Ectodermal cell (in vitro differentiated cells): ENCODE measurements around the gene FUBP3.

Source experiments
- H3K27ac ChIP-seq: 2 replicates; pipeline ENCODE4 v1.7.0; 2013; ENCODE audit warnings: mild to moderate bottlenecking, low read depth, low read length; ENCODE audit not compliant: insufficient read depth, poor library complexity, severe bottlenecking
- H3K27me3 ChIP-seq: 2 replicates; pipeline ENCODE4 v1.7.0; 2013; ENCODE audit warnings: mild to moderate bottlenecking, low read length; ENCODE audit not compliant: insufficient read depth, control insufficient read depth, poor library complexity, severe bottlenecking
- H3K36me3 ChIP-seq: one replicate; pipeline ENCODE4 v1.7.0; 2013; ENCODE audit warnings: low read length; ENCODE audit not compliant: control insufficient read depth, insufficient read depth
- H3K4me1 ChIP-seq: one replicate; pipeline ENCODE4 v1.7.0; 2013; ENCODE audit warnings: low read length; ENCODE audit not compliant: control insufficient read depth, insufficient read depth
- H3K4me3 ChIP-seq: 2 replicates; pipeline ENCODE4 v1.7.0; 2013; ENCODE audit warnings: low read depth, low read length, control low read depth; ENCODE audit not compliant: insufficient read depth
- H3K9me3 ChIP-seq: 2 replicates; pipeline ENCODE4 v1.7.0; 2013; ENCODE audit warnings: mild to moderate bottlenecking, low read length, moderate library complexity; ENCODE audit not compliant: control insufficient read depth
- WGBS, 2 experiments: methylation state at CpG; one replicate each; pipeline ENCODE4 v1.1.7; 2013; ENCODE audit warnings: missing lambda C conversion rate in 2 of 2; 5-methylcytosine and 5-hydroxymethylcytosine counted together

FUBP3 gene

GRCh38 chr9:130640681-130641080 lies 61.3 kb downstream of the FUBP3 start:
- no peaks in the 10 kb centered on the region for H3K27me3 ChIP-seq
- no peak overlapping the region for H3K27ac ChIP-seq
- 81 to 87% methylated on average over 7 of the region's 7 CpGs for WGBS, 2 experiments
- no peaks in the 10 kb centered on the region for H3K9me3 ChIP-seq
- H3K4me3 ChIP-seq: no peak overlapping the region
- H3K36me3 ChIP-seq: peaks cover 6% of the 10 kb centered on the region
- peaks cover 3% of the 10 kb centered on the region for H3K4me1 ChIP-seq

GRCh38 chr9:130642926-130643325 lies 63.5 kb downstream of the FUBP3 start:
- Histone ChIP-seq H3K27me3 (no peaks in the 10 kb centered on the region), H3K36me3 (no peaks in the 10 kb centered on the region), H3K27ac (no peak overlapping the region), H3K4me3 (no peak overlapping the region), H3K4me1 (peaks cover 3% of the 10 kb centered on the region), H3K9me3 (no peaks in the 10 kb centered on the region)
- whole genome bisulfite sequencing, 2 experiments: 91 to 93% methylated on average over 8 of the region's 8 CpGs

GRCh38 chr9:130651221-130651620 lies 71.8 kb downstream of the FUBP3 start:
- 84 to 87% methylated on average over 15 of the region's 15 CpGs for WGBS, 2 experiments
- Histone ChIP-seq H3K4me3 (no peak overlapping the region), H3K27me3 (peaks cover 23% of the 10 kb centered on the region), H3K27ac (no peak overlapping the region), H3K9me3 (no peaks in the 10 kb centered on the region), H3K36me3 (no peaks in the 10 kb centered on the region), H3K4me1 (no peaks in the 10 kb centered on the region)

- peaks cover 28% of the 10 kb centered on the region for H3K27me3 ChIP-seq
- H3K9me3 ChIP-seq: no peaks in the 10 kb centered on the region
- H3K36me3 ChIP-seq: no peaks in the 10 kb centered on the region
- H3K4me1 ChIP-seq: no peaks in the 10 kb centered on the region
- no peak overlapping the region for H3K4me3 ChIP-seq
- 95 to 96% methylated on average over 18 of the region's 18 CpGs for WGBS, 2 experiments
- H3K27ac ChIP-seq: no peak overlapping the region
Observed at GRCh38 chr9:130651752-130652151, 72.4 kb downstream of the FUBP3 start.

- Histone ChIP-seq H3K4me1 (no peaks in the 10 kb centered on the region), H3K36me3 (no peaks in the 10 kb centered on the region), H3K9me3 (no peaks in the 10 kb centered on the region), H3K4me3 (no peak overlapping the region), H3K27ac (no peak overlapping the region), H3K27me3 (peaks cover 59% of the 10 kb centered on the region)
- WGBS, 2 experiments: 90 to 91% methylated on average over 6 of the region's 6 CpGs
Observed at GRCh38 chr9:130654879-130655278, 75.5 kb downstream of the FUBP3 start.

- no peak overlapping the region for H3K27ac ChIP-seq
- H3K27me3 ChIP-seq: peaks cover 97% of the 10 kb centered on the region
- no peaks in the 10 kb centered on the region for H3K36me3 ChIP-seq
- H3K9me3 ChIP-seq: no peaks in the 10 kb centered on the region
- peaks cover 27% of the 10 kb centered on the region for H3K4me1 ChIP-seq
- WGBS, 2 experiments: 10 to 11% methylated on average over 52 of the region's 52 CpGs
- no peak overlapping the region for H3K4me3 ChIP-seq
Observed at GRCh38 chr9:130658893-130659698, 79.7 kb downstream of the FUBP3 start.

- Histone ChIP-seq H3K4me3 (peak overlapping the region; percentile 11), H3K27ac (no peak overlapping the region), H3K4me1 (peaks cover 33% of the 10 kb centered on the region), H3K9me3 (no peaks in the 10 kb centered on the region), H3K36me3 (no peaks in the 10 kb centered on the region), H3K27me3 (peaks cover 100% of the 10 kb centered on the region)
- 1 to 2% methylated on average over 58 of the region's 58 CpGs for WGBS, 2 experiments
Observed at GRCh38 chr9:130659699-130660248, 80.4 kb downstream of the FUBP3 start.

- H3K36me3 ChIP-seq: no peaks in the 10 kb centered on the region
- no peaks in the 10 kb centered on the region for H3K9me3 ChIP-seq
- peaks cover 100% of the 10 kb centered on the region for H3K27me3 ChIP-seq
- peaks cover 33% of the 10 kb centered on the region for H3K4me1 ChIP-seq
- 1% methylated on average over 33 of the region's 33 CpGs for WGBS, 2 experiments
- H3K4me3 ChIP-seq: peak overlapping the region; percentile 35
- H3K27ac ChIP-seq: peak overlapping the region; percentile 26
Observed at GRCh38 chr9:130660326-130660682, 80.9 kb downstream of the FUBP3 start.

GRCh38 chr9:130660683-130661450 lies 81.5 kb downstream of the FUBP3 start:
- Histone ChIP-seq H3K27ac (peak overlapping the region; percentile 26), H3K27me3 (peaks cover 100% of the 10 kb centered on the region), H3K36me3 (no peaks in the 10 kb centered on the region), H3K4me3 (peak overlapping the region; percentile 35), H3K9me3 (no peaks in the 10 kb centered on the region), H3K4me1 (peaks cover 39% of the 10 kb centered on the region)
- WGBS, 2 experiments: 0 to 1% methylated on average over 82 of the region's 82 CpGs

GRCh38 chr9:130661451-130662098 lies 82.2 kb downstream of the FUBP3 start:
- peaks cover 100% of the 10 kb centered on the region for H3K27me3 ChIP-seq
- no peaks in the 10 kb centered on the region for H3K9me3 ChIP-seq
- peak overlapping the region; percentile 35 for H3K4me3 ChIP-seq
- no peak overlapping the region for H3K27ac ChIP-seq
- WGBS, 2 experiments: 2% methylated on average over 47 of the region's 47 CpGs
- peaks cover 46% of the 10 kb centered on the region for H3K4me1 ChIP-seq
- no peaks in the 10 kb centered on the region for H3K36me3 ChIP-seq
